NCI-H1417 (cell line): ENCODE results near the gene CATSPERB.
A peak's percentile ranks its signal among the peaks of the same experiment; 100 is the strongest.
"Not testable (repeated sequence)": the region's sequence is repeated elsewhere in the genome, so short reads cannot be mapped to it uniquely, and the experiment has no call there.

ENCODE experiments used
- DNase-seq, 3 experiments: peaks; one replicate each; lab custom pipeline; 2025; lab: John Stamatoyannopoulos, UW

Gene CATSPERB

DNA sequence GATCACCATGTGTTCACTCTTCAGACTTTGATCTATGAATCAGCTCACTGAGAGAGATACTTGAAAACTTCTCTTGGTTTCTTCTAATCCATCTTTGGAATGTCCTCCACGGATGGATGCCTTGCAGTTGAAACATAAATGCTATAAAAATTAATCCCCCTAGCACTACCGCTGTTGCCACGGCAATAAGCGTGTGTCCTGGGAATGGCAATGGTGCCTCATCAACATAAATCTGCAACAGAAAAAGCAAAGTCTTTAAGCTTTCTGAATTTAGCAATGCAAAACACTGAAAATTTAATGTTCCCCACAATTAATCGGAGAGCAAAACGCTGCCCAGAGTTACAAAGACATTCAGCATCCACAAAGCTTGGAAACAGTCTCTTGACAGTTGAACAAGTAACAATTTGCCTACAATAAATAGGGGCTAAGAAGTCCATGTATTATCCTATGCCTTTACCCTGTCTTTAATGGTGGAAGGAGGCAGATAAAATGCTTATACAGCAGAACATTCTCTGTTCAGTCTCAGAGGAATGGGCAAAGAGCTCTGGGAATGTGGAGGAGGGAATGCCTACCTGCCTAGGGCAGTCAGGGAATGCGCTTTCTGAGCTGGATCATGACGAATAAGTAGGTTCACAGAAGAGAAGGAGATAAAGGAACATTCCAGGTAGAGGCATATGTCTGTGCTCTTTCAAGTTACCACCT lies 150.9 kb downstream of the CATSPERB start:
- DNase-seq: no peak

DNA sequence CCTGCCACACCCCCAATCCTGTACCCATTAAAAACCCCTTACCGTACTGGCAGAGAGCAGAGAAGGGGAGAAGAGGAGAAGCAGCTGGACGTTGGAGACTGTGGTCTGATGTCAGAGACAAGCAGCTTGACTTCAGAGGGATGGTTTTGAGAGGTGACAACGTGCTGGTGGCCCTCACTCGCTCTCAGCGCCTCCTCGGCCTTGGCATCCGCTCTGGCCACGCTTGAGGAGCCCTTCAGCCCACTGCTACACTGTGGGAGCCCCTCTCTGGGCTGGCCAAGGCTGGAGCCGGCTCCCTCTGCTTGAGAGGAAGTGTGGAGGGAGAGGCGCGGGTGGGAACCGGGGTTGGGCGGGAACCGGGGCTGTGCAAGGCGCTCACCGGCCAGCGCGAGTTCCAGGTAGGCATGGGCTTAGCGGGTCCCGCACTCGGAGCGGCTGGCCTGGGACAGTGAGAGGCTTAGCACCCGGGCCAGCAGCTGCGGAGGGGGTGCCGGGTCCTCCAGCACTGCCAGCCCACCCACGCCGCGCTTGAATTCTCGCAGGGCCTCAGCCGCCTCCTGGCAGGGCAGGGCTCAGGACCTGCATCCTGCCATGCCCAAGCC lies 154.2 kb downstream of the CATSPERB start:
- no peak for DNase-seq

DNA sequence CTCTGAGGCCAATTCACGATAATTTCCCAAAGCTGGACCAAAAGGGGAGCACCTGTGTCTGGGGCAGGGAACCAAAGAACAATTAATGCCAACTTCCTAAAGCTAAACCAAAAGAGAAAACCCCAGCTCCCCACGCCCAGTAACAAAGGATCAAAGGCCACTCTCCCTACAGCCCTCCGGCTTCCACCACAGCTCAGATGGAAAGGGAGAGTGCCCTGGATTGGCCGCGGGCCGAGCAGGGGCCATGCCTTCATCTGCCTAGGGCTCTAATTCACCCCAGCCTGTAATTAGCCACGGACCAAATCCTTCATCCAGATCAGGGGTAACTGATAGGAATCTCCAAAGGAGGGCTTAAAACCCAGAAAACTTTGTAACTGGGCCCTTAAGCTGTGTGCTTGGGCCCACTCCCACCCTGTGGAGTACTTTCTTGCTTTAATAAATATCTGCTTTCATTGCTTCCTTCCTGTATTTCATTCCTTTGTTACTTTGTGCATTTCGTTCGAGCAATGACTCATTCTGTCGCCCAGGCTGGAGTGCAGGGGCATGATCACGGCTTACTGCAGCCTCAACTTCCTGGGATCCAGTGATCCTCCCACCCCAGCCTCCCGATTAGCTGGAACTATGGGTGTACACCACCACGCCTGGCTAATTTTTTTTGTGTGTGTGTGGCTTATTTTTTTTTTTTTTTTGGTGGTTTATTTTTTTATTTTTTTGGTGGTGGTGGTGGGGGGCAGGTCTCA lies 156.2 kb downstream of the CATSPERB start:
- DNase-seq: no peak

DNA sequence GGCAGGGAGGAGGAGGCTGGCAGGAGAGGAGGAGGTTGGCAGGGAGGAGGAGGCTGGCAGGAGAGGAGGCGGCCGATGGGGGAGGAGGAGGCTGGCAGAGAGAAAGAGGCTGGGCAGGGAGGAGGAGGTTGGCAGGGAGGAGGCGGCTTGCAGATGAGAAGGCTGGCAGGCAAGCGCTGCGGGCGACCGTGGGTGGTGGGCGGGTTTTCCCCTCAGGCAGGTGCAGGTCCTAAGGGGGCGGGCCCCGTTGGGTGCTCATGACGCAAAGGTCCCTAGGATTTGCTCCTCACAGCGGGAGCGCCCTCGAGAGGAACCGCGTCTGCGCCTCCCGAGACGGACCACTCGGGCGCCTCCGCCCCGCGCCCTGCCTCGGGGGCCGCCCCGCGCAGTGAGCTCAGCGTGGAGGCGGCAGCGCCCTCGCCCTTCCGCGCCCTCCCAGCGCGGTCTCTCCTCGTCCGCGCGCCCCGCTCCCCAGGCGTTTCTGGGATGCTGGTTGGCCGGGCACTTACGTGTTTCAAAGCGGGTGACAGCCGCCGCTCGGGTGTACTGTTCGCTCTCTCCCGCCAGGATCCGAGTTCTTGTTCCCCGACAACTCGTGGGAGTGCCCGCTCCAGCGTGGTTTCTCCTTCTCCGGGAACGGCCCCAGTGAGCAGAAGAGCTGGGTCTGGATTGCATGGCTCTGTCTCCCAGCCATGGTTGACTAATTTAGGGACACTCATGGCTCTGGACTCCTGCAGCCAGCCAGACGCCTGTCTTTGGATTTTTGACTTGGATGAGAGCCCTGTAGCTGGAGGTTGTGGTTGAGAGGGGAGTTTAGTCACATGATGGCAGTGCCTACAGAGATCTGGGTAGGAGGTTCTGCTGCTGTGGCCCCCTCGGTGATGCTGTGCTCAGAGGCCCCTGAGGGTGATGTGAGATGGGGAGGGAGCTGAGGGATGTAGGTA lies 157.7 kb downstream of the CATSPERB start:
- peak; percentile 62 to 89 (median 83) for DNase-seq

DNA sequence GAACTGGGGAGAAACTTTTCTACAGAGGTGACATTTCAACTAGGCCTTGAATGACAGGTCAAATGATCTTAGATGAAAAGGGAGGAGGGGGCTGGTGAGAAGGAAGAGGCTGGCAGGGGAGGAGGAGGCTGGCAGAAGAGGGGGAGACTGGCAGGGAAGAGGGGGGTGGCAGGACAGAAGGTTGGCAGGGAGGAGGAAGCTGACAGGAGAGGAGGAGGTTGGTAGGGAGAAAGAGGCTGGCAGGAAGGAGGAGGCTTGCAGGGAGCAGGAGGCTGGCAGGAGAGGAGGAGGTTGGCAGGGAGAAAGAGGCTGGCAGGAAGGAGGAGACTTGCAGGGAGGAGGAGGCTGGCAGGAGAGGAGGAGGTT lies 158.4 kb downstream of the CATSPERB start:
- DNase-seq: no peak

DNA sequence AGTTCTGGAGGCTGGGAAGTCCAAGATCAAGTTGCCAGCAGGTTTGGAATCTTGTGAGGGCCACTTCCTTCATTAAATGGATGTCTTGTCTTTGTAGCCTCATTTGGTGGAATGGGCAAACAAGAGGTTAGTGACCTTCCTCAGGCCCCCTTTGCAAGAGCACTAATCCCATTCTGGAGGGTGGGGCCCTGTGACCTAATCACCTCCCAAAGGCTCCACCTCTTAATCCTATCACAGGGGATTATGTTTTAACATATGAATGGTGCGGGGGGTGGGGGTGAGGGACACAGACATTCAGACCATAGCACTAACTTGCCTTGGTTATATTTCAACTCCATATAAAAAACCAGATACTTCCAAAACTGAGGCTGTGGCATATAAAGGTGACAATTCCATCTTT lies 161.9 kb downstream of the CATSPERB start:
- DNase-seq: no peak

DNA sequence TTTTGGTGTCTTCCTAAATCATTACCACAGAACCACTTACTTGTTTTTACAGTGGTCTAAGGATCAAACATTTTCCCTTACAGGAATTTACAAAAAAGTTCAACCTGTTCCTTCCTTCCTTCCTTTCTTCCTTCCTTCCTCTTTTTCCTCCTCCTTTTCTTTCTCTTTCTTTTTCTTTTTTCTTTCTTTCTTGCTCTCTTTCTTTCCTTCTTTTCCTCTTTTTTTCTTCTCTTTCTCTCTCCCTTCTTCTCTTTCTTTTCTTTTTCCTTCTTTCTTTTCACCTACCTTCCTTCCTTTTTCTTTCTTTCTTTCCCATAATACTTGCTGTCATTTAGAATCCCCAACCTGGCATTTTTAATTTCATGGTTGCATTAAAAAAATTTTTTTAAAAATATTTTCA lies 162.6 kb downstream of the CATSPERB start:
- DNase-seq: no peak

DNA sequence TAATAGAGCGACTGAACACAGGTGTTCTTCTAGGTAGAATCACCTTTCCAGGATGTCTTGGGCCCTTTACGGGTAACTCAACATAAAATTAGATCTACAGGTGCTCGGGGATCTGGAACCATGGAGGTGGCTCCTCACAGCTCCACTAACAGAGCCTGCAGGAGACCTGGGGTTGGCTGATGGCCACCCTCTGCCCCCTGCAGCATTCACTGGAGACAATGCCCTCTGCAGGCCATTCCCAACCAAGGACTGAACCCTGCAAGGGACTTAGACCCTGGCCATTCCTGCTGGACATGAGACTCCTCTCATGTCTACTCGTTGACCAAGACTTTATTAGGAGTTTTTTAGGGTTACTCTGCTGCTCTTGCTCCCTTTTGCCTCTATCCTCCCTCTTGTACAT lies 163.3 kb downstream of the CATSPERB start:
- no peak for DNase-seq

DNA sequence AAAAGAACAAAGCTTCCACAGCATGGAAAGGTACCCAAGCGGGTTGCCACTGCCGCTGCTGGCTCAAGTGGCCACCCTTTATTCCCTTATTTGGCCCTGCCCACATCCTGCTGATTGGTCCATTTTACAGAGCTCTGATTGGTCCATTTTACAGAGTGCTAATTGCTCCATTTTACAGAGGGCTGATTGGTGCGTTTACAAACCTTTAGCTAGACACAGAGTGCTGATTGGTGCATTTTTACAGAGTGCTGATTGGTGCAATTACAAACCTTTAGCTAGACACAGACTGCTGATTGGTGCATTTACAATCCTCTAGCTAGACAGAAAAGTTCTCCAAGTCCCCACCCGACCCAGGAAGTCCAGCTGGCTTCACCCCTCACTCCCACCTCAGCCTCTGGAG lies 164.1 kb downstream of the CATSPERB start:
- not testable (repeated sequence) for DNase-seq

DNA sequence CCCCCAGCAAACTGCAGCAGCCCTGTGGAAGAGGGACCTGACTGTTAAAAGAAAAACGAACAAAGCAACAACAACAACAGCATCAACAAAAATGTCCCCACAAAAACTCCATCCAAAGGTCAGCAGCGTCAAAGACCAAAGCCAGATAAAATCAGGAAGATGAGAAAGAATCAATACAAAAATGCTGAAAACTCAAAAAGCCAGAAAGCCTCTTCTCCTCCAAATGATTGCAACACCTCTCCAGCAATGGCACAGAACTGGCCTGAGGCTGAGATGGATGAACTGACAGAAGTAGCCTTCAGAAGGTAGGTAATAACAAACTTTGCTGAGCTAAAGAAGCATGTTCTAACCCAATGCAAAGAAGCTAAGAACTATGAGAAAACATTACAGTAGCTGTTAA lies 176.4 kb downstream of the CATSPERB start:
- DNase-seq: no peak

DNA sequence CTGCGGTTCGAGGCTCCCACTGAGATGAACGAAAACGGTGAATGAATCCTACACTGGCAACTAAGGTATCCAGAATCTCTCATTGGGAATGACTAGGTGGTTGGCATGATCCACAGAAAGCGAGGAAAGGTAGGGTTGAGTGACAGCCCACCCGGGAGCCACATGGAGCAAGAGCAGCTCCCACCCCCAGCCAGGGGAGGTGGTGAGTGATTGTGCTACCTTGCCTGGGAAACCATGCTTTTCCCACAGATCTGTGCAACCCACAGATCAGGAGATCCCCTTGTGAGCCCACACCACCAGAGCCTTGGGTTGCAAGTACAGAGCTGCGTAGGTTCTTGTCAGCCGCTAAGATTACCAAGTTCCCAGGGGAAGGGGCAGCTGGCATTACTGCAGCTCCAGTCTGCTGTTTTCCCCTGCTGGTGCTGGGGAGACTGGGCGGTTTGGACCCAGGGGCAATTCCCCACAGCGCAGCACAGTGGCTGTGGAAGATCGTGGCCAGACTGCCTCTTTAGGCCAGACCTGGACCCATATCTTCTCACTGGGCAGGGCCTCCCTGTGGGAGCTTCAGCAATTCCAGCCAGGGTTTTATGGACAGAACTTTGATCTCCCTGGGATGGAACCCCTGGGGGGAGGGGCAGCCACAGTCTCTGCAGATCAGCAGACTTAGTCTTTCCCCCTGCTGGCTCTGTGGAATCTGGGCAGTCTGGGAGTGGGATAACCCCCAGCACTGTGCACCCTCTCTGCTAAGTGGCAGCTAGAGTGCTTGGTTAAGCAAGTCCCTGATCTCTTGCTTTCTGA lies 177.2 kb downstream of the CATSPERB start:
- DNase-seq: no peak

DNA sequence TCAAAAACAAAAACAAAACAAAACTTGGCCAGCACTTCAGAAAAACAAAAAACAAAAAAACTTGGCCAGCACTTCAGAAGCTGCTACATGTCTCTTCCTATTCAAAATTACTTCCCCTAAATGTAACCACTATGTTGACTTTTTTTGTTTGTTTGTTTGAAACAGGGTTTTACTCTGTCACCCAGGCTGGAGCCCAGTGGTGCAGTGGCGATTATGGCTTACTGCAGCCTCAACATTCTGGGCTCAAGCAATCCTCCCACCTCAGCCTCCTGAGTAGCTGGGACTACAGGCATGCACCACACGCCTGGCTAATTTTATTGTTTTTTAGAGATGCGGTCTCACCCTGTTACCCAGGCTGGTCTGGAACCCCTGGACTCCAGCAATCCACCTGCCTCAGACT lies 183.8 kb downstream of the CATSPERB start:
- no peak for DNase-seq

DNA sequence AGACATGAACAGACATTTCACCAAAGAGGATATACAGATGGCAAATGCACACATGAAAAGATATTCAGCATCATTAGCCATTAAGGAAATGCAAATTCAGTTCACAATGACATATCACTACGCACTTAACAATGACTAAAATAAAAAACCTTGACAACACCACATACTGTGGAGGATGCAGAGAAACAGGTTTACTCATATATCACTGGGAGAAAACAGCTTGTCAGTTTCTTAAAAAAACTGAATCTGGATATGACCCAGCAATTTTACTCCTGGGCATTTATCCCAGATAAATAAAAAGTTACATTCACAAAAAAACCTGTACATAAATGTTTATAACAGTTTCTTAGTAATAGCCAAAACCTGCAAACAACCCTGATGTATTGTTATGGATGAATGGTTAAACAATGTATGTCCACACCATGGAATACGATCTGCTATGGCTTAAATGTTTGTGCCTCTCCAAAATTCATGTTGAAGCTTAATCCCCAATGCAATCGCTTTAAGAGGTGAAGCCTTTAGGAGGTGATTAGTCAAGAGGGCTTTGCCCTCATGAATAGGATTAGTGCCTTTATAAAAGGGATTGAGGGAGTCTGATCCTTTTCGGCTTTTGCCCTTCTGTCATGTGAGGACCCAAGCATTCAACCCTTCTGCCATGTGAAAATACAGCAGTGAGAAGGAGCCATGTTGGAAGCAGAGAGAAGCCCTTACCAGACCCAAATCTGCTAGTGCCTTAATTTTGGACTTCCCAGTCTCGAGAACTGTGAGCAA lies 185.8 kb downstream of the CATSPERB start:
- DNase-seq: peak in 1 of 3 experiments; percentile 23

DNA sequence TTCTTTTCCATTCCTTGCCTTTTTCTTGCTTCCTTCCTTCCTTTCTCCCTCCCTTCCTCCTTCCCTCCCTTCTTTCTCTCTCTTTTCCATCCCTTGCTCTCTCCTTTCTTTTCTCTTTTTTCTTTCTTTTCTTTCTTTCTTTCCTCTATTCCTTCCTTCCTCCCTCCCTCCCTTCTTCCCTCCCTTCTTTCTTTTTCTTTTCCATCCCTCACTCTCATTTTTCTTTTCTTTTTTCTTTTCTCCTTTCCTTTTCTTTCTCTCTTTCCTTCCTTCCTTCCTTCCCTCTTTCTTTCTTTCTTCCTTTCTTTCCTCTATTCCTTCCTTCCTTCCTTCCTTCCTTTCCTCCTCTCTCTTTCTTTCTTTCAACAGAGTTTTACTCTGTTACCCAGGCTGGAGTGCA lies 186.7 kb downstream of the CATSPERB start:
- no peak for DNase-seq

DNA sequence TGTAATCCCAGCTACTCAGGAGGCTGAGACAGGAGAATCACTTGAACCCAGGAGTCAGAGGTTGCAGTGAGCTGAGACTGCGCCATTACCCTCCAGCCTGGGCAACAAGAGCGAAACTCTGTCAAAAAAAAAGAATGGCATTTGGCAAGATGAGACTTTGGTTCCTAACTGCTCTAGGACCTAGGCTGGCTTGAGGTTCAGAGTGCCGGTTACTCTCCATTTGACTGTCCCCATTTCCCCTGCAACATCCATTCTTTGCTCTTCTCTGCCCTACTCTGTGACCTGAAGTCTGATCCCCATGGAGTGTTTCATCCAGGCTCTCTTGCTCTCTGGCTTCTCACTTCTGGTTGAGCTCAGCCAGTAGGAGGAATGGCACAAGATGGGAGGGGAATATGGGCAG lies 195.6 kb downstream of the CATSPERB start:
- DNase-seq: no peak

DNA sequence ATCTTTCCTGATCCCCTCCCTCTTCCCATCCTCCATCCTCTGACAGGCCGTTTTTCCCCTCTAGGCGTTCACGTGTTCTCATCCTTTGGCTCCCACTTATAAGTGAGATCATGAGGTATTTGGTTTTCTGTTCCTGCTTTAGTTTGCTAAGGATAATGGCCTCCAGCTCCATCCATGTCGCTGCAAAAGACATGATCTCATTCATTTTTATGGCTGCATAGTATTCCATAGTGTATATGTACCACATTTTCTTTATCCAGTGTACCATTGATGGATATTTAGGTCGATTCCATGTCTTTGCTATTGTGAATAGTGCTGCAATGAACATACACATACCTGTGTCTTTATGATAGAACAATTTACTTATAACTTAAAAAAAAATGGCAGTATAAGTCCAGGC lies 197.8 kb downstream of the CATSPERB start:
- DNase-seq: not testable (repeated sequence)

DNA sequence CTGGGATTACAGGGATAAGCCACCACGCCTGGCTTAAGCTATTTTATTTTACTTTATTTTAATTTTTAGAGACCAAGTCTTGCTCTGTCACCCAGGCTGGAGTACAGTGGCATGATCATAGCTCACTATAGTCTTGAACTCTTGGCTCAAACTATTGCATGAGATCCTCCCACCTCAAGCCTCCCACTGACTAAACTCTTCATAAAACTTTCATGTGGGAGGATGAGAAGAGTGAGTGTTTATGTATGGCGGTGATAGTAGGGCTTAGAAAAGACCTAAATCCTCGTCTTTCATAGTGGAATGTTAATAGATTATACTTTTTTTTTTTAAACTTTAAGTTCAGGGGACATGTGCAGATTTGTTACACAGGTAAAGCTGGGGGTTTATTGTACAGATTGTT lies 198.3 kb downstream of the CATSPERB start:
- no peak for DNase-seq
